ENCODE data around the gene GALE.
"Not testable (repeated sequence)": the region's sequence is repeated elsewhere in the genome, so short reads cannot be mapped to it uniquely, and the experiment has no call there.

The GALE gene

GRCh38 chr1:23800400-23801337 lies at the start of gene GALE:
GALE (minus strand) TSS chr1:23800754; CDS start chr1:23799007, 1,747 bp downstream.
- DNase-seq (ENCODE audit: low read depth, low spot score), result peak; percentile 99

DNA sequence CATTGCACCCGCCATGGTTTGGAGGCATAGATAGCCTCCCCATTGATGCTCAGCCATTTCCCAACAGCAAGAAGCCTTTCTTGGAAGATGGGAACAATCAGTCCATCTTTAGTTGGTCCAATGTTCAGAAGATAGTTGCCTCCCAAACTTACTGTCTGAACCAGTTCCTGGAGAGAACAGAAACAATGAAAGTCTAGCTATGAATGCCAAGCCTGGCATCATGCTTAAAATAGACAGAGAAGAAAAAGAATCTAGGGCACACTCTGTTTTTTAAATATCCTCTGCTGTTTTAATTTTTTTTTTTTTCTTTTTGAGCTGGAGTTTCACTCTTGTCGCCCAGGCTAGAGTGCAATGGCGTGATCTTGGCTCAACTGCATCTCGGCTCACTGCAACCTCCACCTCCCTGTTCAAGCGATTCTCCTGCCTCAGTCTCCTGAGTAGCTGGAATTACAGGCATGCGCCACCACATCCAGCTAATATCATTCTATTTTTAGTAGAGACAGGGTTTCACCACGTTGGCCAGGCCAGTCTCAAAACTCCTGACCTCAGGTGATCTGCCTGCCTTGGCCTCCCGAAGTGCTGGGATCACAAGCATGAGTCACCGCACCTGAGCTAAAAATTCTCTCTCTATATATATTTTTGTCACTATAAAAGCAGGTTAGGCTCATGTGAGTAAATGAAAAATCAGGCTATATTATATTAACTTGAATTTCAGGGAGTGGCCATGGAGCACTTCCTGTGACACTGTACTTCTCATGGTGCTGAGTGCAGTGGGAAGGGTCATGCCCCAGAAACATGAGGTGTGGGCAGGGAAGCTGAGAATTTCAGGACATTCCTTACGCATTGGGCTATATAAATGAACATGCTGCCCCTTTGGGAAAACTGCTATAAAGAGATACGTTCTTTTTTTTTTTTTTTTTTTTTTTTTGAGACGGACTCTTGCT lies 48.4 kb upstream of the GALE start:
- DNase-seq (ENCODE audit: low read depth, low spot score), result no peak

DNA sequence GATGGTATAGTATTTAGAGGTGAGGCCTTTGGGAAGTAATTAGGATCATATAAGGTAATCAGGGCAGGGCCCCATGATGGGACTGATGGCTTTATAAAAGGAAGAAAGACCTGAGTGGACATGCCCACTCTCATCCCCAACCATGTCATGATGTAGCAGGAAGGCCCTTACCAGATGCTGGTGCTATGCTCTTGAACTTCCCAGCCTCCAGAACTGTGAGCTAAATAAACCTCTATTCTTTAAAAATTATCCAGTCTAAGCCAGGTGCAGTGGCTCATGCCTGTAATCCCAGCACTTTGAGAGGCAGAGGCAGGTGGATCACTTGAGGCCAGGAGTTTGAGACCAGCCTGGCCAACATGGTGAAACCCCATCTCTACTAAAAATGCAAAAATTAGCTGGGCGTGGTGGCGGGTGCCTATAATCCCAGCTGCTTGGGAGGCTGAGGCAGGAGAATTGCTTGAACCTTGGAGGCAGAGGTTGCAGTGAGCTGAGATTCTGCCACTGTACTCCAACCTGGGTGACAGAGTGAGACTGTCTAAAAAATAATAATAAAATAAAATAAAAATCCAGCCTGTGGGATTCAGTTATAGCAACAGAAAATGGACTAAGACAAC lies 47.0 kb upstream of the GALE start:
- DNase-seq (ENCODE audit: low read depth, low spot score), result not testable (repeated sequence)

DNA sequence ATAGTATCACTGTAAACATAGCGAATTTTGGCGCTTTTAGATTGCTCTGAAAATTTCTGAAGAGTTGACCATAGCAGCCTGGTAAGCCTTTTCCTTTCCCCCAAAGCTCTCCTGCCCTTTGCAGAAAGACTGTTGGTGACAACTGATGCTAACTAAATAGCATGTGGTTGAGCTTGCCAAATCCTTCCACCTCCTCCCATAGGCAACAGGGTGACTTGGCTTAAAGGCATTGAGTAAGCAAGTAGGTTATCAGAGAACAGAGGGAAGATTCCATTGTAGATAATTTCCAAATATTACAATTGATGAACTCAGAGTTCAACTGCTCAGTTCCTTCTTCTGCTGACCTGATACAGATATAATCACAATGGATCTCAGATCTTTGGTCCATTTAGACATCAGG lies 44.6 kb upstream of the GALE start:
- no peak for DNase-seq (ENCODE audit: low read depth, low spot score)

- DNase-seq (ENCODE audit: low read depth, low spot score), result no peak
These were observed 43.1 kb upstream of the GALE start for GRCh38 chr1:23843644-23844043.

GRCh38 chr1:23838401-23838866 lies 37.9 kb upstream of the GALE start:
- peak; percentile 71 for DNase-seq (ENCODE audit: low read depth, low spot score)

DNA sequence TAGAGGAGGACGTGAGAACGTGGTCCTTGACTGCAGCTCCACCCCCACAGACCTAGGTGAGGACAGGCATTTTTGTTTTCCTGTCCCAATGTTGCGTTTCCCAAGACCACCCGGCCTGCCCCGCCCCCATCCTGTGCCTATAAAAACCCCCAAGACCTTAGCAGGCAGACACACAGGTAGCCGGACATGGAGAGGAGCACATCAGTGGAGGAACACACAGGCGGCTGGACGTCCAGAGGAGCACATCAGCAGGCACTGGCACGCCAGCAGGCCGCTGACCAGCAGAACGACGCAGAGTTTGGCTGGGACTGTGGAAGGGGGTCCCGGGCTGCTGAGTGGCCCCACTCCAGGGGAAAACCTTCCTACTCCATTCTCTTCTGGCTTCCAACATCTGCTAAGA lies 37.4 kb upstream of the GALE start:
- no peak for DNase-seq (ENCODE audit: low read depth, low spot score)

DNA sequence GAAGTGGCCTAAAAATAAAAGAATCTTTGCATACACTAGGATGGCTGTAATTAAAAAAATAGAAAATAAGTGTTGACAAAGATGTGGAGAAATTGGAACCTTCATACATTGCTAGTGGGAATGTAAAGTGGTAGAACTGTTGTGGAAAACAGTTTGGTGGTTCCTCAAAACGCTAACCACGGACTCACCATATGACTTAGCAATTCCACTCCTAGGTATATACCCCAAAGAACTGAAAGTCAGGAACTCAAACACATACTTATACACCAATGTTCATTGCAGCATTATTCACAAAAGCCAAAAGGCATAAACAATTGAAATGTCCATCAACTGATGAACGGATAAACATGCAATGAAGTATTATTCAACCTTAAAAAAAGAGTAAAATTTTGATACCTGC lies 35.5 kb upstream of the GALE start:
- no peak for DNase-seq (ENCODE audit: low read depth, low spot score)

GRCh38 chr1:23834156-23834555 lies 33.6 kb upstream of the GALE start:
- not testable (repeated sequence) for DNase-seq (ENCODE audit: low read depth, low spot score)

- no peak for DNase-seq (ENCODE audit: low read depth, low spot score)
These were observed 27.2 kb upstream of the GALE start for GRCh38 chr1:23827717-23828116.

- not testable (repeated sequence) for DNase-seq (ENCODE audit: low read depth, low spot score)
These were observed 26.0 kb upstream of the GALE start for GRCh38 chr1:23826590-23826989.

- DNase-seq (ENCODE audit: low read depth, low spot score), result no peak
These were observed 25.4 kb upstream of the GALE start for GRCh38 chr1:23825762-23826522.

GRCh38 chr1:23825076-23825761 lies 24.7 kb upstream of the GALE start, which contains the start of gene HMGCL:
HMGCL (minus strand) TSS chr1:23825429; CDS start chr1:23825415, 14 bp downstream.
- DNase-seq (ENCODE audit: low read depth, low spot score), result peak; percentile 96

GRCh38 chr1:23824711-23825075 lies 24.1 kb upstream of the GALE start:
- no peak for DNase-seq (ENCODE audit: low read depth, low spot score)

GRCh38 chr1:23823767-23824166 lies 23.2 kb upstream of the GALE start:
- no peak for DNase-seq (ENCODE audit: low read depth, low spot score)

- no peak for DNase-seq (ENCODE audit: low read depth, low spot score)
These were observed 17.1 kb upstream of the GALE start for GRCh38 chr1:23817633-23818032.

- no peak for DNase-seq (ENCODE audit: low read depth, low spot score)
These were observed 16.4 kb upstream of the GALE start for GRCh38 chr1:23816906-23817305.

GRCh38 chr1:23816361-23816760 lies 15.8 kb upstream of the GALE start:
- no peak for DNase-seq (ENCODE audit: low read depth, low spot score)

DNA sequence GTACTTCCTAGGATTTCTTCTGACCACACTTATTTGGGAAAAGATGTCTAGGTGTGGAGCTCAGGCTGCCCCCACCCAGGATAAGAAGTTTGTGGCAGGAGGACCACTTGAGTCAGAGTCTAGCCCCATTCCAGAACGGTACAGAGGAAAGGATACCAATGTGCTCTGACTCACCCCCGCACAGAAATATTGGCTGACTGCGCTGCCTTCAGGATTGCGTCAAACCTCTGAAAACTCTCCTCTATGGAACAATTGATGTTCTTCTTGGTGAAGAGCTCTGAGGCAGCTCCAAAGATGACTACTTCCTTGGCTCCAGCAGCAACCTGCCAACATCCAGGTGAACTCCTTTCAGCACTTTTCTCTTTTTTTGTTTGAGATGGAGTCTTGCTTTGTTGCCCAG lies 13.5 kb upstream of the GALE start:
- no peak for DNase-seq (ENCODE audit: low read depth, low spot score)

- peak; percentile 51 for DNase-seq (ENCODE audit: low read depth, low spot score)
These were observed 10.4 kb upstream of the GALE start for GRCh38 chr1:23810818-23811540.

Measured in astrocyte of the hippocampus (primary cell).